Breast epithelium (tissue), 3 donors: ENCODE measurements around the gene VWA5A.

Experiments
- CTCF ChIP-seq, 3 donors: fragments of 450-650 bp; IDR thresholded peaks; one replicate each; pipeline ENCODE4 v1.5.1; 2016 to 2017; ENCODE audit warnings: antibody characterized with exemption in 3 of 3, mild to moderate bottlenecking in 3 of 3, moderate library complexity in 3 of 3
- POLR2A ChIP-seq: fragments of 450-650 bp; IDR thresholded peaks from one replicate; pipeline ENCODE4 v1.6.1; 2016; ENCODE audit warnings: antibody characterized with exemption, mild to moderate bottlenecking, moderate library complexity
- POLR2AphosphoS5 ChIP-seq, 3 donors: sonication (generic); formaldehyde crosslinking; IDR thresholded peaks; one replicate each; pipeline ENCODE4 v1.6.1; 2017; ENCODE audit warnings: antibody characterized with exemption in 3 of 3

GRCh38 chr11:124074554-124074953 lies 40.7 kb upstream of the VWA5A start:
- TF ChIP-seq POLR2A: no peak
- TF ChIP-seq CTCF (IDR thresholded peaks at IDR 0.05): no peak
- TF ChIP-seq POLR2AphosphoS5 (IDR thresholded peaks at IDR 0.05): no peak
